GM19463 (cell line): Measurements from ENCODE around the gene RABL2A.
"Not testable (repeated sequence)": the region's sequence is repeated elsewhere in the genome, so short reads cannot be mapped to it uniquely, and the experiment has no call there.

ENCODE experiments used
- ATAC-seq: cut with Tn5 transposase; IDR thresholded peaks from one replicate; pipeline ENCODE4 v1.9.1; 2021; ENCODE audit warnings: mild to moderate bottlenecking, moderate library complexity; ENCODE audit not compliant: unreplicated experiment

Gene RABL2A

DNA sequence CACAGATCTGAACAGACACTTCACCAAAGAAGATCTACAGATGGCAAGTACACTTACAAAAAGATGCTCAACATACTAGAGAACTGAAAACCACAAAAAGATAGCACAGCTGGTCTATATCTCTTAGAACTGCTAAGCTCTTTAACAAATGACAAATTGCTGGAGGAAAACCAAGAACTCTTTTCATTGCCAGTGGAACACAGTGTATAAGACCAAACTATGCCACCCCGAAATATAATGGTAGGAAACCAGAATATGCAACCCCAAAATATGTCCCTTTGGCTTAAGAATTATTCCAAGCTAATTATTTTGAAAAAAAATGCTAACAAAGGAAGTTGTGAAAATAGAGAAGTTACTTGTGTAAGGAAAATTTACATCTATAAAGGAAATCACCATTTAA, 21.0 kb upstream of the RABL2A start:
- ATAC-seq, result not testable (repeated sequence)

GRCh38 chr2:113609822-113610221, 17.2 kb upstream of the RABL2A start:
- not testable (repeated sequence) for ATAC-seq

GRCh38 chr2:113621002-113621401, 6.1 kb upstream of the RABL2A start:
- not testable (repeated sequence) for ATAC-seq

- ATAC-seq, result not testable (repeated sequence)
Measured at GRCh38 chr2:113625906-113626305, 1.2 kb upstream of the RABL2A start.

GRCh38 chr2:113632849-113633345, 5.8 kb downstream of the RABL2A start:
- ATAC-seq, result not testable (repeated sequence)

GRCh38 chr2:113635358-113635757, 8.3 kb downstream of the RABL2A start:
- ATAC-seq, result not testable (repeated sequence)

- ATAC-seq, result not testable (repeated sequence)
Measured at GRCh38 chr2:113636226-113636625, 9.2 kb downstream of the RABL2A start.

DNA sequence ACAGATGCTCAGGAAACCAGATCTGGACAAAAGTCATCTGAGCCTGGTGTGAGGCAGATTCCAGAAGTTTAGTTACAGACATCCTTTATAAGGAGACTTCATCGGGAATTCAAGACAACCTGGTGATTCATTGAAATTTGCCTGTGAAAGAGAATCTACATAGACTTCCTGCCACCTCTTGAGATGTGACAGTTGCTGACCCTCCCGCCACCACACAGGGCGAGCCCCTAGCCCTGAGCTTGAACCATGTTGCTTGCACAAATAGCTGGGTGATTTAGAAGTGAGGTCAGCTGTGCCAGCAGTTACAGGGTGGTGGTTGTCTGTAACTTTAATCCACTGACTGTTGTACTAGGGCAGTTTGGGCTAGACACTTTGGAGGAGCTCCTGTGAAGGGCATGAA, 11.0 kb downstream of the RABL2A start:
- ATAC-seq, result not testable (repeated sequence)

- not testable (repeated sequence) for ATAC-seq
Measured at GRCh38 chr2:113646217-113646616, 19.2 kb downstream of the RABL2A start.

DNA sequence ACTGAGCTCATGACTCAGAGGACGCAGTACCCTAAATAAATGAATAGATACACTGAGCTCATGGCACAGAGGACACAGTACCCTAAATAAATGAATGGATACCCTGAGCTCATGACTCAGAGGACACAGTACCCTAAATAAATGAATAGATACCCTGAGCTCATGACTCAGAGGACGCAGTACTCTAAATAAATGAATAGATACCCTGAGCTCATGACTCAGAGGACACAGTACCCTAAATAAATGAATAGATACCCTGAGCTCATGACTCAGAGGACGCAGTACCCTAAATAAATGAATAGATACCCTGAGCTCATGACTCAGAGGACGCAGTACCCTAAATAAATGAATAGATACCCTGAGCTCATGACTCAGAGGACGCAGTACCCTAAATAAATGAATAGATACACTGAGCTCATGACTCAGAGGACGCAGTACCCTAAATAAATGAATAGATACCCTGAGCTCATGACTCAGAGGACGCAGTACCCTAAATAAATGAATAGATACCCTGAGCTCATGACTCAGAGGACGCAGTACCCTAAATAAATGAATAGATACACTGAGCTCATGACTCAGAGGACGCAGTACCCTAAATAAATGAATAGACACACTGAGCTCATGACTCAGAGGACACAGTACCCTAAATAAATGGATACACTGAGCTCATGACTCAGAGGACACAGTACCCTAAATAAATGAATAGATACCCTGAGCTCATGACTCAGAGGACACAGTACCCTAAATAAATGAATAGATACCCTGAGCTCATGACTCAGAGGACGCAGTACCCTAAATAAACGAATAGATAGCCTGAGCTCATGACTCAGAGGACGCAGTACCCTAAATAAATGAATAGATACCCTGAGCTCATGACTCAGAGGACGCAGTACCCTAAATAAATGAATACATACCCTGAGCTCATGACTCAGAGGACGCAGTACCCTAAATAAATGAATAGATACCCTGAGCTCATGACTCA, 24.1 kb downstream of the RABL2A start:
- not testable (repeated sequence) for ATAC-seq

DNA sequence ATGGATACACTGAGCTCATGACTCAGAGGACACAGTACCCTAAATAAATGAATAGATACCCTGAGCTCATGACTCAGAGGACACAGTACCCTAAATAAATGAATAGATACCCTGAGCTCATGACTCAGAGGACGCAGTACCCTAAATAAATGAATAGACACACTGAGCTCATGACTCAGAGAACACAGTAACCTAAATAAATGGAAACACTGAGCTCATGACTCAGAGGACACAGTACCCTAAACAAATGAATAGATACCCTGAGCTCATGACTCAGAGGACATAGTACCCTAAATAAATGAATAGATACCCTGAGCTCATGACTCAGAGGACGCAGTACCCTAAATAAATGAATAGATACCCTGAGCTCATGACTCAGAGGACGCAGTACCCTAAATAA, 25.5 kb downstream of the RABL2A start:
- not testable (repeated sequence) for ATAC-seq

DNA sequence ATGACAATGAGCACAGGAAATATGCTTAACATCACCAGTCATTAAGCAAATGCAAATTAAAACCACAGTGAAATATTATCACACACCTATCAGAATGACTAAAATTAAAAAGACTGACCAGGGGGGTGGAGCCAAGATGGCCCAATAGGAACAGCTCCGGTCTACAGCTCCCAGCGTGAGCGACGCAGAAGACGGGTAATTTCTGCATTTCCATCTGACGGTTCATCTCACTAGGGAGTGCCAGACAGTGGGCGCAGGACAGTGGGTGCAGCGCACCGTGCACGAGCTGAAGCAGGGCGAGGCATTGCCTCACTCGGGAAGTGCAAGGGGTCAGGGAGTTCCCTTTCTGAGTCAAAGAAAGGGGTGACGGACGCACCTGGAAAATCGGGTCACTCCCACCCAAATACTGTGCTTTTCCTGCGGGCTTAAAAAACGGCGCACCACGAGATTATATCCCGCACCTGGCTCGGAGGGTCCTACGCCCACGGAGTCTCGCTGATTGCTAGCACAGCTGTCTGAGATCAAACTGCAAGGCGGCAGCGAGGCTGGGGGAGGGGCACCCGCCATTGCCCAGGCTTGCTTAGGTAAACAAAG, 29.1 kb downstream of the RABL2A start:
- ATAC-seq, result not testable (repeated sequence)

- not testable (repeated sequence) for ATAC-seq
Measured at GRCh38 chr2:113657735-113658134, 30.7 kb downstream of the RABL2A start.

DNA sequence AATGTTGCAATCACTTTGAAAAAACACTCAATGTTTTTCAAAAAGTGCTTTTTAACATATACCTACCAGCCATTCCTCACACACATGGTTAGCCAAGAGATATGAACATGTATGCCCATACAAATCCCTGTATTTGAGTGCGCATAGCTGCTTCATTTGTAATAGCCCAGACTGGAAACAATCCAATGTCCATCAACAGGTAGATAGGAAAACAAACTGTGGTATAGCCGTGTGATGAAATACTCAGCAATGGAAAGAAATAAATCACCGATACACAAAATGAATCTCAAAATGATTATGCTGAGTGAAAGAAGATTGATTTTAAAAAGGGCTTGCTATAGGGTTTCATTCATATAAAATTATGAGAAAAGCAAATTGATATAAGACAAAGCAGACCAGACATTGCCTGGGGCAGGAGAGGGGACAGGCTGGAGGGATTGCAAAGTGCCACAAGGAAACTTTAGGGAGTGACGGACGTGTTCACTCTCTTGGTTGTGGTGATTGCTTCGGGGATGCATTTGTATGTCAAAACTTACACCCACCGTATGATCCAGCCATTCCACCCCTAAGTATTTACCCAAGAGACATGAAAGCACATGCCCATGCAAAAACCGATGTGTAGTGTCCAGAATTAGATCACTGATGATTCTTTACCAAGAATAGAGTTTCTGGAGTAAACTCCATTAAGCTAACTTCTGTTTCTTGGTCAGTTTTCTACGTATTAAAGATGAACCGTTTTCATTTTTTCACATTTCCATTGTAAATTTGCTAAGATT, 36.4 kb downstream of the RABL2A start:
- ATAC-seq, result not testable (repeated sequence)

DNA sequence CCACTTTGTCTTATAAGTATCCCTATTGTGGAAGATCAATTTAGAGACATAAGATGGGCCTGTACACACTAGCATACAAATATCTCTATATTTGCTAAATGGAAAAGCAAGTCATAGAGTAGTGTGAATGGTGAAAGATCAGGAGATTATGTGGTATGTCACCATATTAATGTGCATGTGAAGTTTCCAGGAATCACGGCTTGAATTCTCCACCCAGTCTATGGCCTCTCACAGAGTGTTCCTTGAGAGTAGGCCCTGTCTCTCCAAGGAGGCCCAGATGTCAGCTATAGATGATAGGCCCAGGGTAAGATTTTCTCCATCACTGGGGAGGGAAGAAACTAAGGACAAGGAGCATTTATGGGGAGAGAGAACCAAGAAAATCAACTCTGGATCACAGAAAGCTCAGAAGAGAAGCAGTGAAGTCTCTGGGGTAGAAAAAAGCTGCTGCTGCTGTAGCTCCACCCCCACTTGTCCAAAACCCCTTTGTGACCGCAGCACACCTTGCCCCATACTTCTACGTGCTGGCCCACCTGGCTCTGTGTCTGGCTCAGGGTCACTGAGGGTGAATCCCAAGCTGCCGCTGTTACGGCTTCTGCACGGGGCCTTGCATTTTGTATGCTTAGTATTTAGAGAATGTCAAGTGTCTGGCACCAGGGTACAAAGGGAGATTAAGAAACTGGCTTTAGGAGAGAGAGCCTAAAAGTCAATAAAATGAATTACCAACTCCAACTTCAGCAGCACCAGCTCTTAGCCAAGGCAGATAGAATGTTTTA, 37.9 kb downstream of the RABL2A start:
- not testable (repeated sequence) for ATAC-seq

GRCh38 chr2:113669013-113669412, 41.9 kb downstream of the RABL2A start:
- not testable (repeated sequence) for ATAC-seq

DNA sequence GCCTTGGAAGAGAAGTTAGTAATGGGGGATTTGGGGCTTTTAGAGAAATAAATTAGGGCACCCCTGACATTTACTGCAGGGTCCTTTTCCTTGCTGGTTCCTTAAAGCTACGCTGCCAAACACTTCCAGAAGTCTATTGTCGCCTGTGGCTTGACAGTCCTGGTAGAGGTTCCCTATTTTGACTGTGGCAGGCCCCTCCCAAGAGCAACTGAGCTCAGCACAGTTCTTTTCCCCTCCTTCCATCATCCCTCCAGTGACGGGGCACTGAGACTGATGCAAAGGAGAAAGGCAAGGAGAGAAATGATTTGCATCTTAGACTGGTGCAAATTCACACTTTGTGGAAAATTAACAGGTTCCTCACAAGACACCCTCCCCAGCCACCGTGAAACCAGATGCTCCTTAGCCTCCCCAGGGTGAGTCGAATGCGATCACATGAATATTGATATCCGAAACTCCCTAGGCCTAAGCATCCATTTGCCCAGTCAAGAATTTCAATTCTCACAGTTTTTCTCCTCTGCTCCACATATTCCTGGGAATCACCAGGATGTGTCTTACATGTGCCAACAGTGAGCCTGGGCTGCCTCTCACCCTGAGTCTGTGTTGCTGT, 45.4 kb downstream of the RABL2A start:
- no peak for ATAC-seq

DNA sequence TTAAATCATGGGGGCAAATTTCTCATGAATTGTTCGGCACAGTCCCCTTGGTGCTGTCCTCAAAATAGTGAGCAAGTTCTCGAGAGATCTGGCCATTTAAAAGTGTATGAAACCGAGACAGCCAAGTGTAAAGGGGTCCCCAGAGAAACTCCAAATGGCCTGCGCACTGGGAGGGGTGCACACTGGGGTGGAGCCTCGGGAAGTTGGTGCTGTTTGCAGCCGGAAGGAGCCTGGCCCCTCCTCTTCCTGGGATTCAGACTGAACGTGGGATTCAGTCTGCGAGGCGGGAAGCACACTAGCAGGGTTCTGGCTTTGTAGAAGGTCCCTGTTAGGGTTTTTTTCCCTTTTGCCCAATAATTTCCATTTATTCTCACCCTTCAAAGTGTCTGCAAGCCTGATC, 48.8 kb downstream of the RABL2A start:
- ATAC-seq, result no peak

DNA sequence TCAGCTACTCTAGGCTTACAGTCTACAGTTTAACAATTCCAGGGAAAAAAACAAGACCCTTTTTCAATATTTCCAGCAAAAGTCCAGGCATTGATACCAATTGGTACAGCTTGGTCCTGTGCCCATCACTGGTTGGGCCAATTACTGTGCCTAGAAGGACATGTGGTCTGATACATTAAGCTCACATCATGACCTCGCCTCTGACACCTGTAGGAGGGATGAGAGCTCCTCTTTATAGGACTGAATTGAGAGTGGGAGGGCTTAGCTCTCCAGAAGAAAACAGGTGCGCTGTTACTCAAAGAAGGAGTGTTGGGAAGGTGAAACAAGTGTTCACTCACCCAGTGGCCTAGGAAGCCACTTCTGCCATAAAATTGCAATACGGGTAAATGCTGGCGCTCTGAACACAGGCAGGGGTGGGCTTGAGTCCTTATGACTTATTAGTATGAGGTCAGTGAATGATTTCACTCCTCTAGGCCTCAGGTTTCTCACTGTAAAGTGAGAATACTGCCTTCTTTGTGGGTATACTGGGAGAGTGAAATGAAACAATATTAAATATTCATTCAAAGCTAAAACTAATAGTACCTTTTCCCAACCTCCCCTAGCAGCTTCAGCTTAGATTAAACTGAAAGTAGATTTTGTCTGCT, 49.7 kb downstream of the RABL2A start:
- ATAC-seq, result no peak
